Measurements from ENCODE around the gene UMOD.

Gene UMOD
- 0 reads per million in 2 experiments for total RNA-seq

GRCh38 chr16:20352615-20353014 is at the start of gene UMOD:
Gene UMOD (minus strand): TSS chr16:20352715. CDS start chr16:20350737, 1,978 bp downstream.
- no peak for DNase-seq (ENCODE audit: low read depth)

- DNase-seq (ENCODE audit: low read depth), result no peak
Measured at GRCh38 chr16:20401475-20402016, 49.0 kb upstream of the UMOD start.

GRCh38 chr16:20401066-20401465 is 48.6 kb upstream of the UMOD start:
- no peak for DNase-seq (ENCODE audit: low read depth)

GRCh38 chr16:20399185-20399584 is 46.7 kb upstream of the UMOD start:
- no peak for DNase-seq (ENCODE audit: low read depth)

GRCh38 chr16:20398603-20399002 is 46.1 kb upstream of the UMOD start:
- DNase-seq (ENCODE audit: low read depth), result no peak

GRCh38 chr16:20397468-20398074 is 45.1 kb upstream of the UMOD start:
- no peak for DNase-seq (ENCODE audit: low read depth)

GRCh38 chr16:20396846-20397467 is 44.4 kb upstream of the UMOD start:
- DNase-seq (ENCODE audit: low read depth), result no peak

GRCh38 chr16:20395946-20396345 is 43.4 kb upstream of the UMOD start:
- DNase-seq (ENCODE audit: low read depth), result no peak

GRCh38 chr16:20393801-20394577 is 41.5 kb upstream of the UMOD start:
- DNase-seq (ENCODE audit: low read depth), result no peak

GRCh38 chr16:20391045-20391444 is 38.5 kb upstream of the UMOD start:
- DNase-seq (ENCODE audit: low read depth), result no peak

- no peak for DNase-seq (ENCODE audit: low read depth)
Measured at GRCh38 chr16:20388854-20389253, 36.3 kb upstream of the UMOD start.

- no peak for DNase-seq (ENCODE audit: low read depth)
Measured at GRCh38 chr16:20387978-20388377, 35.5 kb upstream of the UMOD start.

GRCh38 chr16:20385844-20386832 is 33.6 kb upstream of the UMOD start:
- peak; percentile 15 for DNase-seq (ENCODE audit: low read depth)

- DNase-seq (ENCODE audit: low read depth), result peak; percentile 10
Measured at GRCh38 chr16:20383106-20384029, 30.9 kb upstream of the UMOD start.

- no peak for DNase-seq (ENCODE audit: low read depth)
Measured at GRCh38 chr16:20382202-20382948, 29.9 kb upstream of the UMOD start.

- DNase-seq (ENCODE audit: low read depth), result no peak
Measured at GRCh38 chr16:20380782-20381181, 28.3 kb upstream of the UMOD start.

GRCh38 chr16:20377181-20377580 is 24.7 kb upstream of the UMOD start:
- no peak for DNase-seq (ENCODE audit: low read depth)

GRCh38 chr16:20372701-20373100 is 20.2 kb upstream of the UMOD start:
- no peak for DNase-seq (ENCODE audit: low read depth)

GRCh38 chr16:20369452-20370054 is 17.0 kb upstream of the UMOD start:
- DNase-seq (ENCODE audit: low read depth), result no peak

Data from T follicular helper cell (primary cell).